Skeletal muscle tissue (tissue), 4 donors: Measurements from ENCODE around the gene SPTA1. TPM values are rescaled to one million over a fixed set of nuclear protein-coding genes. Genes with fewer than 3 reads are reported as not detected.
"Not testable (repeated sequence)": the region's sequence is repeated elsewhere in the genome, so short reads cannot be mapped to it uniquely, and the experiment has no call there.

Source experiments
- H3K27ac ChIP-seq: one replicate; pipeline ENCODE4 v1.7.0; 2013; ENCODE audit warnings: mild to moderate bottlenecking, low read depth, low read length, inconsistent platforms
- H3K27me3 ChIP-seq, 3 donors: one replicate each; pipeline ENCODE4 v1.7.0; 2013; ENCODE audit warnings: low read length in 3 of 3; ENCODE audit not compliant: control insufficient read depth in 3 of 3, insufficient read depth in 3 of 3
- H3K36me3 ChIP-seq, 3 donors: one replicate each; pipeline ENCODE4 v1.7.0; 2013; ENCODE audit warnings: low read length in 3 of 3; ENCODE audit not compliant: control insufficient read depth in 3 of 3, insufficient read depth in 3 of 3
- H3K4me1 ChIP-seq, 3 donors: one replicate each; pipeline ENCODE4 v1.7.0; 2013; ENCODE audit warnings: low read length in 3 of 3, mild to moderate bottlenecking in 3 of 3; ENCODE audit not compliant: control insufficient read depth in 3 of 3, insufficient read depth in 3 of 3
- H3K4me3 ChIP-seq, 3 donors: one replicate each; pipeline ENCODE4 v1.7.0; 2013; ENCODE audit warnings: low read length in 3 of 3
- H3K9ac ChIP-seq, 3 donors: one replicate each; pipeline ENCODE4 v1.7.0; 2013; ENCODE audit warnings: low read length in 3 of 3, mild to moderate bottlenecking in 3 of 3, moderate library complexity in 2 of 3, low read depth in 1 of 3
- H3K9me3 ChIP-seq, 3 donors: one replicate each; pipeline ENCODE4 v1.7.0; 2013; ENCODE audit warnings: low read length in 3 of 3; ENCODE audit not compliant: control insufficient read depth in 3 of 3
- total RNA-seq: library from RNA; depleted of rRNA; stranded (reverse); fragments of >200 nt; gene quantifications from one replicate; pipeline ENCODE4 v1.2.3, GENCODE V29; 2014
- donor health status: Osteomylitis.

The SPTA1 gene
- total RNA-seq, 1 donor from 2014 or later, result 4.7 TPM

DNA sequence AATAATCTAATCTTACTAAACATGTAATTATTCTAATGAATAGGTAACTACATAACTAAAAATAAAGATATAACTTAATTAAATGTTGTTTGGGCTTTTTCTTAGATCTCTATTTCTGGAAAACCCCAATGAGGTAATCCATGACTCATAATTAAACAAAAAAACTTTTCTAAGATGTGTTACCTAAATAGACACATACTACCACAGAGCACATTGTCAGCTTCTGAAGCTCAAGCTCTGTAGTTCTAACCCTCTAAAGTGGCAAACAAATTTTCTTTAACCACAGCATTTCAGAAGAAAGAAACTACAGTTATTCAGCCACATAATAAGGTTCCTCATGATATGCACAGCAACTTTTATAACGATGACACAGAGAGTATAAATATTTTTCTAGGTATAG lies 29.8 kb upstream of the SPTA1 start:
- Histone ChIP-seq H3K9ac (no peak overlapping the region), H3K36me3 (no peaks in the 10 kb centered on the region), H3K27ac (no peak overlapping the region), H3K9me3 (no peaks in the 10 kb centered on the region), H3K4me1 (no peaks in the 10 kb centered on the region), H3K27me3 (no peaks in the 10 kb centered on the region), H3K4me3 (no peak overlapping the region)

DNA sequence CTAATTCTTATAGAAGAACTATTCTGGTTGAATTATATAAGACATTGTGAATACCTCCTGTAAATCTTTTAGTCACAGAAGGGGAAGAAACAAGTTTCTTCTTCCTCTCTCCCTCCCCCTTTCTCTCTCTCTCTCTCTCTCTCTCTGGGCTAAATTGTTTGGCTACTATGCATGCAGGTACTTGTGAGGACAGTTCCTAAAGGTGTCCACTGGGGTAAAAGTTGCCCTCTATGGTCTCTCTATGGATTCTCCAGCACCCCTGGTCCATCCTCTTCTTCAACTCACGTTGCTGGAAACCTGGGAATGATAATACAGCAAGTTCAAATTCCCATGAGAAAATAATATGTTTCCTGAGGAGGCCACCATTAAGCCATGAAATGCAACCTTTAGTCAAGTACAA lies 28.2 kb upstream of the SPTA1 start:
- Histone ChIP-seq H3K4me1 (no peaks in the 10 kb centered on the region), H3K4me3 (no peak overlapping the region), H3K27me3 (no peaks in the 10 kb centered on the region), H3K27ac (no peak overlapping the region), H3K9me3 (no peaks in the 10 kb centered on the region), H3K36me3 (no peaks in the 10 kb centered on the region), H3K9ac (no peak overlapping the region)

DNA sequence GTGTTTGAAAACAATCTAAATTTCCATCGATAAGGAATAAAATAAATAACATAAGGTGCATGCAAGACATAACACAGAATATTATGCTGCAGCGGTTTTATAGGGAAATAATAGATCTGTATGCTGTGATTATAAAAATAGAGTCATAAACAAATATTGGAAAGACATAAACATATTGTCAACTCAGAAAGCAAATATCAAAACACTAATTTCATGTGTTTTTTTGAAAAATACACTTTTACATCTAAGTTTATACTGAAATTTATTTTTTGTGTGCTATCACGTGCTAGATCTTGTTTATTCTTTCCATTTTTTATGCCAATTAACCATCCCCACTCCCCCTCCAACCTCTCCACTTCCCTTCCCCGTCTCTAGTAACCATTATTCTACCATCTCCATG lies 24.6 kb upstream of the SPTA1 start:
- Histone ChIP-seq H3K4me1 (no peaks in the 10 kb centered on the region), H3K4me3 (no peak overlapping the region), H3K9me3 (no peaks in the 10 kb centered on the region), H3K27ac (no peak overlapping the region), H3K9ac (no peak overlapping the region), H3K27me3 (no peaks in the 10 kb centered on the region), H3K36me3 (no peaks in the 10 kb centered on the region)

GRCh38 chr1:158706096-158706495 lies 19.6 kb upstream of the SPTA1 start:
- Histone ChIP-seq H3K27ac (no peak overlapping the region), H3K9me3 (no peaks in the 10 kb centered on the region), H3K9ac (no peak overlapping the region), H3K4me3 (no peak overlapping the region), H3K27me3 (no peaks in the 10 kb centered on the region), H3K4me1 (no peaks in the 10 kb centered on the region), H3K36me3 (no peaks in the 10 kb centered on the region)

- no peaks in the 10 kb centered on the region for H3K4me1 ChIP-seq
- no peaks in the 10 kb centered on the region for H3K9me3 ChIP-seq
- no peak within 1 kb of the TSS for H3K9ac ChIP-seq
- no peak within 1 kb of the TSS for H3K27ac ChIP-seq
- no peaks in the 10 kb centered on the region for H3K27me3 ChIP-seq
- H3K36me3 ChIP-seq, result no peaks in the 10 kb centered on the region
- no peak within 1 kb of the TSS for H3K4me3 ChIP-seq
Measured at GRCh38 chr1:158700552-158700951, 14.0 kb upstream of the SPTA1 start, which contains the start of gene OR6K2. OR6K2 (minus strand) TSS chr1:158700652; CDS start chr1:158700652, 0 bp downstream.

GRCh38 chr1:158694596-158694995 lies 8.1 kb upstream of the SPTA1 start:
- Histone ChIP-seq H3K9me3 (no peaks in the 10 kb centered on the region), H3K4me3 (no peak overlapping the region), H3K27ac (no peak overlapping the region), H3K4me1 (no peaks in the 10 kb centered on the region), H3K27me3 (no peaks in the 10 kb centered on the region), H3K9ac (no peak overlapping the region), H3K36me3 (no peaks in the 10 kb centered on the region)

DNA sequence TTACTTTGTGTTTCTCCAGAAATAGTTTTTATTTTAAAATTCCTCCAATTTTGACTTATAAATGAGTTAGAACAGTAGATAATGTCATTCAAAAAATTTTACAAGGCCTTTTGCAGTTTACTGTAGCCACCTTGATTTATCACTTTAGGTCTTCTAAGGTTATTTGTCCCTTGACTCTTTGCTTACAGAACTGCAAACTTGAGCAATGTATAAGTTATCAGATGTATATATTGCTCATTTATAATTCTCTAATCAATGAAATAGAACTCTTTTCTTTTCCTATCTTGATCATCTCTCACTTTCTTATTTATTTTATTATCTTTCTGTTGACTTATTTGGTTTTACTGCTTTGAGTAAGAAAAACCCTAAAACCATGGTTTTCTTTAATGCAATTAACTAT lies 5.8 kb upstream of the SPTA1 start:
- Histone ChIP-seq H3K9ac (no peak overlapping the region), H3K4me1 (no peaks in the 10 kb centered on the region), H3K36me3 (no peaks in the 10 kb centered on the region), H3K27ac (no peak overlapping the region), H3K27me3 (no peaks in the 10 kb centered on the region), H3K9me3 (no peaks in the 10 kb centered on the region), H3K4me3 (no peak overlapping the region)

DNA sequence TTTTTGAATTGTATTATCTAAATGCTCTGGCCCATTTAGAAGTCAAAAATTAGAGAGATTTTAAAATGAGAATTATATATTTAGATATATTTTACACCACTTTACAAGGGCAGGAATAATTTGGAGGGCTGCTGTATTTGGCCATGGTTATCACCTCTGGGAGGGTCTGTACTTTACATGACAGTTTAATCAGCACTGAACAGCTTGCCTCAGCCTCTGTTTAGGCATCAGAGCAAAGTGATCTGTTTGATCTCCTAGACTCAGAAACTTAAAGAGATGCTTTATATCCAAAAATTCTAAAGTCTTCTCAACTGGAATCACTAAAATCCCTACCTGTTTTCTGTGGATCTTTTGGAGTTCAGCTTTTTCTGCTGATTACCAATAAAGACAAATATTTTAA lies 5.4 kb upstream of the SPTA1 start:
- Histone ChIP-seq H3K4me1 (no peaks in the 10 kb centered on the region), H3K9me3 (no peaks in the 10 kb centered on the region), H3K36me3 (no peaks in the 10 kb centered on the region), H3K9ac (no peak overlapping the region), H3K27me3 (no peaks in the 10 kb centered on the region), H3K4me3 (no peak overlapping the region), H3K27ac (no peak overlapping the region)

- H3K27ac ChIP-seq, H3K36me3 ChIP-seq, H3K27me3 ChIP-seq, H3K9ac ChIP-seq, H3K4me1 ChIP-seq, H3K9me3 ChIP-seq, H3K4me3 ChIP-seq: not testable (repeated sequence)
Measured at GRCh38 chr1:158691149-158691548, 4.6 kb upstream of the SPTA1 start.

GRCh38 chr1:158689875-158690274 lies 3.4 kb upstream of the SPTA1 start:
- H3K9me3 ChIP-seq, result no peaks in the 10 kb centered on the region
- H3K27ac ChIP-seq, result no peak overlapping the region
- no peaks in the 10 kb centered on the region for H3K4me1 ChIP-seq
- H3K36me3 ChIP-seq, result no peaks in the 10 kb centered on the region
- H3K27me3 ChIP-seq, result no peaks in the 10 kb centered on the region
- H3K9ac ChIP-seq, result no peak overlapping the region
- no peak overlapping the region for H3K4me3 ChIP-seq

DNA sequence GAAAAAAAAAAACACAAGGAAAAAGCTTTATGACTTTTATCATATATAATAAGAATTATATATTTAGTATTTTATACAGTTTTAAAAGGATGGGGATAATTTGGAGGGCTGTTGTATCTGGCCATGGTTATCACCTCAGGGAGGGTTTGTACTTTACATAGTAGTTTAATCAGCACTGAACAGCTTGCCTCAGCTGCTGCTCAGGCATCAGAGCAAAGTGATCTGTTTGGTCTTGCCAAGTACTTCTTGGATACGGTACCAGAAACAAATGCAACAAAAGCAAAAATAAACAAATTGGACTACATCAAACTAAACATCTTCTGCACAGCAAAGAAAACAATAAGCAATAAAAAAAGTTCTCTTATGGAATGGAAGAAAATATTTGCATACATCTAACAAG lies 2.6 kb upstream of the SPTA1 start:
- H3K27ac ChIP-seq, result no peak overlapping the region
- no peak overlapping the region for H3K4me3 ChIP-seq
- no peak overlapping the region for H3K9ac ChIP-seq
- no peaks in the 10 kb centered on the region for H3K9me3 ChIP-seq
- no peaks in the 10 kb centered on the region for H3K36me3 ChIP-seq
- H3K27me3 ChIP-seq, result no peaks in the 10 kb centered on the region
- no peaks in the 10 kb centered on the region for H3K4me1 ChIP-seq
